GM13977 (cell line): ENCODE measurements around the gene RNF187.

Experiments used
- DNase-seq: peaks from one replicate; pipeline ENCODE4 v3.0.0; 2012; ENCODE audit warnings: low spot score
- CTCF ChIP-seq: IDR thresholded peaks from 2 replicates; pipeline ENCODE4 v1.5.1; 2012; ENCODE audit warnings: mild to moderate bottlenecking, control low read depth; ENCODE audit not compliant: insufficient read depth; ENCODE audit errors: extremely low read depth, missing control alignments
- in situ Hi-C: fragments of 300-500 bp; cut with MboI; formaldehyde crosslinking; loops from one replicate; pipeline ENCODE4 v1.12.0; 2022; ENCODE audit warnings: low sequenced_read_pairs, low pct_unique_long_range_greater_than_20kb, mixed read lengths, inconsistent platforms; ENCODE audit not compliant: unreplicated experiment

The RNF187 gene

DNA sequence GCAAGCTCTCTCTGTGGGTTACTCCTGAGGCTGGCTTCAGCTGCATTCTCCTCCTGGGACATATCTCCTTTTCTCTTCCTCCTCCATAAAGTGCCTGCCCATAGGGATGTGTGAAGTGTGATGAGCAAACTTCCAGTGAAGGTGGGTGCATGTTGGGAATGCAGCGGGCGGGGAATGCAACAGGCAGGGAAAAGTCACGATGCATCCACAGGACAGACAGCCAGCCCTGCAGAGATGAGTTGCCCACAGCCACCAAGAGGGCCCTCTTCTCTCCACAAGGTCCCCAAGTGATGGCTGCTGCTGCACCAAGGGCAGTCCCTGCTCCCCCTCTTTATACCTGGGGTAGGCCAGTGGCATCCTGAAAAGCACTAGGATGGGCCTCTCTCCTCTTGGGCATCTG, 33.6 kb upstream of the RNF187 start:
- no peak for DNase-seq
- no peak for TF ChIP-seq CTCF
- in situ Hi-C loops, result no loop called here

DNA sequence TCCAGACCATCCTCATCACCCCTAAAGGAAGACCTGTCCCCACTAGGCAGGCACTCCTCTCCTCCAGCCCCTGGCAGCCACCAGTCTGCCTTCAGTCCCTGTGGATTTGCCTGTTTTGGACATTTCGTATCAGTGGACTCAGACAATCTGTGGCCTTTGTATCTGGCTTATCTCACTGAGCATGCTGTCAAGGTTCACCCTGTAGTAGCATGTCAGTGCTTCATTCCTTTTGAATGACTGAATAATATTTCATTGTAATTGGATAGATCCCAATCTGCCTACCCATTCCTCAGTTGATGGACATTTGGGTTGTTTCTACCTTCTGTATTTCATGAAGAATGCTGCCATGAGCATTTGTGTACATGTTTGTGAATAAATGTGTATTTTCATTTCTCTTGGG, 32.9 kb upstream of the RNF187 start:
- no peak for DNase-seq
- TF ChIP-seq CTCF, result no peak
- in situ Hi-C loops, result no loop called here

- peak; percentile 37 for TF ChIP-seq CTCF
- no peak for DNase-seq
- in situ Hi-C loops, result no loop called here
Observed at GRCh38 chr1:228455715-228456114, 31.5 kb upstream of the RNF187 start.

DNA sequence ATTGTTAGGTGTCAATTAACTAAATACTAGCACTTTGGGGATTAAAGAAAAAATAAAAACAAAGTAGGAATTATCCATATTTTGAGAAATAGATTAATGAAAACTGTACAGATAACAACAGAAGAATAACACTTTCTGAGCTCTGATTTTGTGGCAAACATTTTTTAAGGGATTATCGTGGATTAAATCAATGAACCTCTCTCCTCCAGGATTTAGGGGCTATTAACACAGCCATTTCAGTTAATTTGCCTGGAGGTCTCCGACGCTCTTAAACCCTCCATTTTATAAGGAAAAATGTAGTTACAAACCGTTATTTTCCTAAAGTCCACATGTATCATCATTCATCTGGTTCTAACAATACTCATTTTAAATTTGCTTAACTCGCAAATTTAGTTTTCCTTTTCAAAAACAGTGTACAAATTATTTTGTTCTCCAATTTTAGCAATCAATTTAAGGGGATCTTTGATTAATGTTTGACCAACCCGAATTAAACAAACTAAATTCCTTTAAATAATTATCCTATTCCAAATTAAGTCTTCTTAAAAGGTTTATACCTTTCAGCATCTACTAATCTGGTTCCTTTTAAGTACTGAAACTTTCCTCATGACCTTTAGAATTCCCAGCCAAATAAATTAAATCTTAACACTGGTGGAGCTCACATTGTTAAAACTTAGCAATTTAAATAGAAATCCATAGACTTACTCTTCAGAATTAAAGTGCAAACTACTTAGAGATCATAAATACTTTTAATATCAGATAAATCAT, 30.7 kb upstream of the RNF187 start:
- DNase-seq, result no peak

GRCh38 chr1:228457017-228457395, 30.2 kb upstream of the RNF187 start:
- TF ChIP-seq CTCF, result no peak
- no peak for DNase-seq
- in situ Hi-C loops, result no loop called here

More for the DNA sequence above, 30.7 kb upstream of the RNF187 start:
- in situ Hi-C loops, result no loop called here
- TF ChIP-seq CTCF, result no peak

- in situ Hi-C loops, result no loop called here
- peak; percentile 23 for TF ChIP-seq CTCF
- DNase-seq, result peak; percentile 97
Observed at GRCh38 chr1:228457396-228458176, 29.6 kb upstream of the RNF187 start.
